Measurements from ENCODE around the gene FKBP1B.

Gene FKBP1B

DNA sequence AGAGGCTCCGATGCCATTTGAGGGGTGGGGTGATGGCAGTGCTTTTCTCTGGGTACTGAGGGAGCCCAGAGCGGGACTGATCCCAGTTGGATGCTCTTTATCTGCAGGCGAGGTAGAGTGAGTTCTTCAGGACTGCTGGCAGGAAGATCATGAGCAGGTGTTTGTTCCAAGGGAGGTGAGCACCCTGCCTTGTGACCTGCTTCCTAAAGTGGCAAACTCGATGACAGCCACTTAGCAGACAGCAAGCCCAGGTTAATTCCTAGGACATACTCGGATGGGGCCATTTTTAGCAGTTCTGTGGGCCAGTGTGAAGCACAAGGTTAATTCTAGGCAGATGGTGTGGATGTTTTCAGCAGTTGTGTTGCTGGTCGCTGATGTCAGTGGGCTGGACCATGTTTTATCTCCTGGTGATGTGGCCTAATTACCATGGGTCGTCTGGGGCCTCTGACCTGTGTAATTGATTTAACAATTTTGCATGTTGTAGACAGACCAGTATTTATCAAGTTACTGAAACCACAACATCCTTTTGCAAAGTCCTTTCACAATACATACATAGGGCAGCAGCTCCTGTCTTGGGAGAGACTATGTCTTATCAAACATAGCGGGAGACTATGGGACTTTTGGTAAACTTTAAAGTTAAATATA, 4.9 kb downstream of the FKBP1B start:
- H3K27ac ChIP-seq: no peak overlapping the region
- DNase-seq (ENCODE audit: low read depth, low spot score): no peak

- no peak overlapping the region for H3K27ac ChIP-seq
- DNase-seq (ENCODE audit: low read depth, low spot score): no peak
Measured at GRCh38 chr2:24055750-24056149, 6.2 kb downstream of the FKBP1B start.

DNA sequence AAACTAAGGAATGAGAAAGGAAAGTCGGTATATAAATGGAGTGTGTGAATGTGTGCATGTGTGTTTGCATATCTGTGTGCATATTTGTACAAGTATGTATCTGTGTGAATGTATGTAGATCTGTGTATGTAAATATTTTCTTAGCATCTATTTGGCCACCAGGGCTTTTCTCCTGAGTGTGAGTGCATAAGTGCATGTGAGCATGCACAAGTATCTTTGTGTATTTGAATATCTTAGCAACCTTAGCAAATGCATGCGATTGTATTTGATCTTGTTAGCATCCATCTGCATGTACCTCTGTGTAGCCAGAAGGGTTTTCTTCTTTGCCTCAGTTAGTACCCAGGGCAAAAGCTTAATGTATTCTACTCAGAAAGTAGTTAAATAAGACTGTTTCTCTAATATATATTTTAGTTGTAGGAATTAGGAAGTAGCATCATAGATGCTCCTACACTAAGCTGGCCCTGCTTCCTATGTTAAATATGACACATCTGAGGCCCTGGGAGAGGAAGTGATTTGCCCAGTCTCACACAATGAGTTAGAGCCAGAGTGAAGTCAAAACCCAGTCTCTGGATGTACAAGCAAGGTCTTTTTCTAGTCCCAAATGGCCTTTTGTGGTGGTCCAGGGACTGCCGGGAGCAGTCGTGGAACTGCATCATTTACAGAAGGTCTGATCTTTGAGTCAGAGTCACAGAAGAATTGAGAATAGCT, 9.2 kb downstream of the FKBP1B start:
- H3K27ac ChIP-seq: no peak overlapping the region
- DNase-seq (ENCODE audit: low read depth, low spot score): no peak

- no peak overlapping the region for H3K27ac ChIP-seq
- no peak for DNase-seq (ENCODE audit: low read depth, low spot score)
Measured at GRCh38 chr2:24065341-24065740, 15.8 kb downstream of the FKBP1B start.

DNA sequence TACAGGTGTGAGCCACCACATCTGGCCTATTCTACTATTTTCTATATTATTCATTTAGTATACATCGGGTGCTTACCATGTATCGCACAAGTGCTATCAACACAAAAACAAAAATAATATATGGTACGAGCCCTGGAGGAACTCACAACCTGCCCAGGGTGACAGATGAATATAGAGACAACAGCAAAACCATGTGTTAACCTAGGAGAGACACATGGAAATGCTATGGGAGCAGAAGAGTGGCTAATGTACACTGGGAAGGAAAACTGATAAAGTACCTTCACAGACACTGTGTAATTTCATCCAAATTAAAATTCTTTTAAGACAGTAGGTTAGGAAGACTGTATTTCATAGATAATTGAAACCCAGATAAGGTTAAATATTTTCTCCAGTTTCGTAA, 22.7 kb downstream of the FKBP1B start:
- H3K27ac ChIP-seq: no peak overlapping the region
- DNase-seq (ENCODE audit: low read depth, low spot score): no peak

- no peak for DNase-seq (ENCODE audit: low read depth, low spot score)
- H3K27ac ChIP-seq: no peak overlapping the region
Measured at GRCh38 chr2:24073816-24074215, 24.3 kb downstream of the FKBP1B start.

DNA sequence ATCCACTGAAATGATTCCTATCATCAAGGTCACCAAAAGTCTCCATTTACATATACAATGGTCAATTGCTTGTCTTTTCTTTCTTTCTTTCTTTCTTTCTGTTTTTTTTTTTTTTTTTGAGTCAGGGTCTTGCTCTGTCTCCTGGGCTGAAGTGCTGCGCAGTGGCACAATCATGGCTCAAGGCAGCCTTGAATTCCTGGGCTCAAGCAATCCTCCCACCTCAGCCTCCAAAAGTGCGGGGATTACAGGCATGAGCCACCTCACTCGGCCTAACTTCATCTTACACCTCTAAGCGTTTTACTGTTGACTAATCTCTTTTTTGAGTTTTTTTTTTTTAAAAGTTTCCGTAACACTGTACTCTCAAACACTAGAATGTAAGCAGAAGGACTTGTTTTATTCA, 25.7 kb downstream of the FKBP1B start:
- peak overlapping the region; percentile 97 for H3K27ac ChIP-seq
- no peak for DNase-seq (ENCODE audit: low read depth, low spot score)

DNA sequence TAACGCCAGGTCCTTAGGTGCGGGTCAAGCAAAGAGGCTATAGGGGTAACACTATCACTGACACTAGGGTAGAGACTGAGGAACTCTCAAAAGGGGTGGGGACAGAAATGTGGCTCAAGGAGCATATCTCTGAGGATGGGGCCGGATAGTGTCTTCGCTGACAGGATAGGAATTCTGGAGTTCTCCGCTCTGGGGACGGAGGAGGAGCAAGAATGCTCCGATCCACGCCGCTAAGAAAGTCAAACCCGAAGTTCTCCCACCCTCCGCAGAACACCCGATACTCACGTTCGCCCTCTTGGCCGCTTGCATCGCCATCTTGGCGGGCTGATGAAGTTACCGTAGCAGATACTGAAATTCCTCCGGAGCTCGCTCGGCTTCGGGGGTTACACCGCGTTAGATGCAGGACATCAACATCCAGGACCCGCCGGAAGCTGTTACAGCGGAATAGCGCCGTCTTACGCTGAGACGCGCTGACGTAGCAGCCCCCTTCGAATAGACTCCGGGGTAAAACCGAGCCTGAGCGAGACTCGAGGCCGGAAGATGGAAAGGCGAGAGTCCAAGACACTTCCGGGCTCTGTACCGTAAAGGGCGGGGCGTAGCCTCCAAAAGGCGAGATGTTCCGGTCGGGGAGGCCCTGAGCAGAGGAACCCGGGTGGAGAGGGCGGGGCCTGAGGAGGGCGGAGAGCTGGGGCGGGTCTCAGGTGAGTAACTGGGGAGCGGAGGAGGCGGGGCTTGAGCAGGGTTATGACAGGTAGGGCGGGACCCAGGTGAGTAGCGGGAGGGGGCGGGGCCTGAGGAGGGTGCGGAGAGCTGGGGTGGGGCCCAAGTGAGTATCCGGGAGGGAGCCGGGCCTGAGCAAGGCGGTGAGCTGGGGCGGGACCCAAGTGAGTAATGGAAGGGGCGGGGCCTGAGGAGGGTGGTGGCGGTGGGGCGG, 26.6 kb downstream of the FKBP1B start, which contains the start of gene SF3B6:
Gene SF3B6 (minus strand): TSS at position 412 of the 934 bp plus-strand sequence. CDS start 97 bp downstream, at position 315.
- peak; percentile 96 for DNase-seq (ENCODE audit: low read depth, low spot score)
- peak within 1 kb of the TSS; percentile 97 for H3K27ac ChIP-seq

DNA sequence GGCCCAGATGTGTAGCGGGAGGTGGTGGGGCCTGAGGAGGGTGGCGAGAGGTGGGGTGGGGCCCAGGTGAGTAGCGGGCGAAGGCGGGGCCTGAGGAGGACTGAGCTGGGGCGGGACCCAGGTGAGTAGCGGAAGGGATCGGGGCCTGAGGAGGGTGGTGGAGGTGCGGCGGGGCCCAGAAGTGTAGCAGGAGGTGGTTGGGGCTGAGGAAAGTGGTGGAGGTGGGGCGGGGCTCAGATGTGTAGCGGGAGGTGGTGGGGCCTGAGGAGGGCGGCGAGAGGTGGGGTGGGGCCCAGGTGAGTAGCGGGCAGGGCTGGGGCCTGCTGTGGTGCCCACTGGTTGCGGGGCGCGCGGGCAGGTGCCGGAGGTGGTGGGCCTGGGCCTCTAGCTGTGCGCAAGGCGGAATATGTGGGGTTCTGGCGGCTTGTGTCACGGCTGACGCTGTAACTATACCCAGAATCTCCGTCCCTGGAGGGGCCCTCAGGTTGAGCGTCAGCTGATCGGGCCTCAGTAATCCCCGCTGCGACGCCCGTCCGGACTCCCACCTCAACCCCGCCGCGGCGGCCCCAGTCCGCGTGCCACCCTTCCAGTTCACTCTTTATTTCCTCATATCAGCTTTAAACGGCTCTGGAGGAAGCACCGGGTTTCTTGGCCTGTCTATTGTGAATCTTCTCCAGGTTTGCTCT, 27.5 kb downstream of the FKBP1B start:
- H3K27ac ChIP-seq: peak overlapping the region; percentile 97

DNA sequence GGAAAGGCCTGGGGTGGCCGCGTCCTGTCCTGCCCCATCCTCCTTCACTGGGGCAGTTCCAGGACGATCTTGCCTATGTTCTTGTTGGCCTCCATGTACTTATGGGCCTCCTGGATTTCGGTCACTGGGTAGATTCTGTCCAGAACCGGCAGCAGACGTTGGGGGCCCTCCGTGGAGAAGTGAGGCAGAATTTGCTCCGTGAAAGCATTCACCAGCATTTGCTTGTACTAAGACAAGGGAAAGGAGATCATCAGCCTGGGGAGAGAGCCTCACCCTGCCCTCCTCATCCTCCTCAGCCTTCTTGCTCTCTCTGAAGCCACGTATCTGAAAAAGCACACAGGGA, 28.0 kb downstream of the FKBP1B start:
- no peak for DNase-seq (ENCODE audit: low read depth, low spot score)
- H3K27ac ChIP-seq: peak overlapping the region; percentile 97

More for the DNA sequence above, 27.5 kb downstream of the FKBP1B start:
- DNase-seq (ENCODE audit: low read depth, low spot score): no peak

DNA sequence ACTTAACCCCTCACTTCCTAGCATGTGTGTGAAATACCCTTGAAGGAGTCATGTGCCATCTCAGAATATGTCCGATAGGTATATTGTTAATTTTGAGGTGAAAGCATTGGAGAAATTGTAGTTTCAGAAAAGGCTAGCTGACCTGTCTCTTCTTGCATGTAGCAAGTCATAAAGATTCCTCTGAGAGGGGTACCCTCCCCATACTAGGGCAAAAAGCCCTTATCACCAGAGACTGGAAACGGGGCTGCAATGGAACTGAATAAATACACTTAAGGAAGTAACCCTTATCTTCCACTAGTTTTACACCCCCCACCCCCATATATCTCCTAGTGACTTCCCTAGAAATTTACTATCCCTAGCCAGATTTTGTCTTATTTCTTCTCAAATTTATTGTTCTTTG, 28.3 kb downstream of the FKBP1B start:
- H3K27ac ChIP-seq: peak overlapping the region; percentile 97
- DNase-seq (ENCODE audit: low read depth, low spot score): no peak

DNA sequence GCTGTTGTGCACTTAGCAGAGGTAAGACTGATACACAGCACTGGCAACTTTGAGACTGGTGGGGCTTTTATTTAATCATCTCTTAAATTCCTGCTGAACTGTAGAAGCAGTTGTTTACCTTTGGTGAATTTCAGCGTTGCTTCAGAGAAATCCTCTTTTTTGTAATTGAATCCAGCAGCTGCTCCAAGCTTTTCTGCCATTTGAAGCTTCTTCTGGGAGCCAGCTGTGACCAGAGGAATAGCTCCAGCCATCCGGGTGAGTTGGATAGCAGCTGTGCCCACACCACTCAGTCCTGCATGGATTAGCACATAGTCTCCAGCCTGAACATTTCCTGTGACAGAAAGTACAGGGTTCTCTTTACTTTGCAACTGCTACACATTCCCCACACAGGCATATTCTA, 31.2 kb downstream of the FKBP1B start:
- H3K27ac ChIP-seq: peak overlapping the region; percentile 98
- no peak for DNase-seq (ENCODE audit: low read depth, low spot score)

DNA sequence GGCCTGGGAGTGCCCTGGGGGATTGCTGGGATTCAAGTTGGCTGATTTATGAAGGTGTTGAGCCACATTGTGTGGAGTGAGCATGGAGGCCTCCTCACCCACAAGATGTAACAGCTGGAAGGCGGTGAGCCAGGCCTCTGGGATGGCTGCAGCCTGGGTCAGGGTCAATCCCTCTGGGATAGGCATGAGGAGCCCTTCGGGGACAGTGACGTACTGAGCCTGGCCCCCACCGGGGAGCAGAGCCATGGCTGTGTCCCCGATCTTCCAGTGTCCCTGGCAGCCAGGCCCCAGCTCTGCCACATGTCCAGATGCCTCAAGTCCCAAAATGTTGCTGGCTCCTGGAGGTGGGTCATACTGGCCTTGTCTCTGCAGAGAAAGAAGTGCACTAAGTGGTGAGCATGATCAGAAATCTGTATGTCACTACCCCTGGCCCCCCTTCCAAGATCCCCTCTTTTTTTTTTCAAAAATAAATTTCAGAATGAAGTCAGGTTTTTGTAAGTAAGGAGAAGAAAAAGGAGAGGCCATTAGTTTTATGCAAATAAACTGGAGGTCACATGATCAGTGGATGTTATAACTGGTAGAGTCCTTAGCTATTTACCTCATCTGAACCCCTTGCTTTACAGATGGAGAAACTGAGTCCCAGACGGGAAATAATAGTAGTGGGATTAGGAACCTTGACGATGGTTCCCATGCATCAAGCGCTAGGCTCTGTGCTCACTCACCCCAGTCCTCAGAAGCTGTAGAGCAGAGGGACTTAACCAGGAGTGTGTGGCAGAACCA, 33.4 kb downstream of the FKBP1B start:
- peak overlapping the region; percentile 98 for H3K27ac ChIP-seq
- no peak for DNase-seq (ENCODE audit: low read depth, low spot score)

GRCh38 chr2:24083567-24084385, 34.2 kb downstream of the FKBP1B start:
- peak overlapping the region; percentile 98 for H3K27ac ChIP-seq
- DNase-seq (ENCODE audit: low read depth, low spot score): peak; percentile 73

DNA sequence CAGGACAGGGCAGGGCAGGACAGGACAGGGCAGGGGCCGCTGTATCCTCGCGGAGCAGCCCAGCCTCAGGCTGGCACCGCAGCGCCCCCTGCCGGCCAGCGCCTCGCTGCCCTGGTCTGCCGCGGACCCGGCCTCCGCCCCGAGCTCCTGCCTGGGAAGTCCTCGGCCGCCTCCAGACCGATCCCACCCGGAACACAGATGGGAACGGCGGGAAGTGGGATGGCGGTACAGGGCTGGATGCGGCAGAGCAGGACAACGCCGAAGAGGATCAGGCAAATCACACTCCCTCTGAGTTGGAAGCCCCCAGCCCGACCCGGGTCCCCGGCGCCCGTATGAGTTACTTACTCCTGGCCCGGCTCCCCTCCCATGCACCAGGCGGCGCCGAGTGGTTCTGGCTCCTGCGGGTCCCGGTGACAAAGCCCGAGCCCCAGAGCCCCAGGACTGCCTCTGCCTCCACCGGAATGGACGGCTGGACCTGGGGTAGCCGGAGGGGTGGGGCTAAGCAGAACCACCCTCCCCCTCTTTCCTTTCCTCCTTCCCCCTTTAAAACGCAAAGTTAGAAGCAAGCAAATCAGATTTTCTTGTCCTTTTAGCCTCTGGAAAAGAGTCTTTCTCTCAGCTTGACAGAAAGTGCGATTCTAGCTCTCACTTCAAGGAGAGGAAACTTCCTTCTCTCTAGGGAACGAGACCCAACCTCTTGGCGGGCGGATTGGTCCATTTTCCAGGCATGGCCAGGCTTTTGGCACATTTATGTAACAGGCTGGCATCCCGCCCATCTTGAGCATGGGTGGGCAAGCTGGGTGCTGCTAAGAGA, 35.1 kb downstream of the FKBP1B start, which contains the start of gene TP53I3:
Gene TP53I3 (minus strand): TSS at position 449 of the 814 bp plus-strand sequence. CDS start 508 bp downstream, outside the sequence.
- no peak for DNase-seq (ENCODE audit: low read depth, low spot score)
- peak within 1 kb of the TSS; percentile 98 for H3K27ac ChIP-seq

DNA sequence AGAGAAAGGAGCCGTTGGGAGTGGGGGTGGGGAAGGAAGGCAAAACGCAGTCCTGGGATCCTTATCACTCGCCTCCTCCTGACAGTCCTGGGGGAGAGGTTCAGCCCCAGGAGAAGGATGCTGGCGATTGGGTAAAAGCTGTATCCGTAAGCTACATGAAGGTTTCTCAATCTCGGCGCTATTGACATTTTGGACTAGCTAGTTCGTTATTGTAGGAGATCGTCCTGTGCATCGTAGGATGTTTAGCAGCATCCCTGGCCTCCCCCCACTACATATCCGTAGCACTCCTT, 35.6 kb downstream of the FKBP1B start:
- DNase-seq (ENCODE audit: low read depth, low spot score): no peak
- H3K27ac ChIP-seq: peak overlapping the region; percentile 98

- no peak for DNase-seq (ENCODE audit: low read depth, low spot score)
- no peak overlapping the region for H3K27ac ChIP-seq
Measured at GRCh38 chr2:24086241-24086640, 36.7 kb downstream of the FKBP1B start.

DNA sequence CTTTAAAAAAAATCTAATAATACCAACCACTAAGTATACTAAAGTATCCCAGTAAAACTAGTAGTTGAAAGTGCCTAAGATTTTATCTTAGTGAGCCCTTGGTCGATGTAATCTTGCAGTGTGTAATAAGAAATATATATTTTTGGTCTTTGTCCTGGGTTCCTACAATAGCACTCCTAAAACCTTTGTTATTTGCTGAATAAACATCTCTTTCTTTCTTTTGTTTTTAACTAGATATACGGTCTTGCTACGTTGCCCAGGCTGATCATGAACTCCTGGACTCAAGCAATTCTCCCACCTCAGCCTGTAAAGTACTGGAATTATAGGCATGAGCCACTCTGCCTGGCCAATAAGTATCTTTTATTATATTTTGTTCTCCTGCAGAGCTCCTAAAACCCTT, 37.5 kb downstream of the FKBP1B start:
- DNase-seq (ENCODE audit: low read depth, low spot score): no peak
- no peak overlapping the region for H3K27ac ChIP-seq

Data from epithelial cell of prostate (primary cell).